Measurements from ENCODE around the gene UBE2D2.

The UBE2D2 gene

GRCh38 chr5:139642213-139642612 is 81.1 kb downstream of the UBE2D2 start:
- TF ChIP-seq ZFX (IDR thresholded peaks at IDR 0.05; ENCODE audit: borderline replicate concordance) (no peak), CTCF (IDR thresholded peaks at IDR 0.05) (no peak)
- no peak overlapping the region for H3K27ac ChIP-seq

- TF ChIP-seq ZFX (IDR thresholded peaks at IDR 0.05; ENCODE audit: borderline replicate concordance) (no peak), CTCF (IDR thresholded peaks at IDR 0.05) (no peak)
- no peak overlapping the region for H3K27ac ChIP-seq
These were observed 82.0 kb downstream of the UBE2D2 start for GRCh38 chr5:139642891-139643871.

DNA sequence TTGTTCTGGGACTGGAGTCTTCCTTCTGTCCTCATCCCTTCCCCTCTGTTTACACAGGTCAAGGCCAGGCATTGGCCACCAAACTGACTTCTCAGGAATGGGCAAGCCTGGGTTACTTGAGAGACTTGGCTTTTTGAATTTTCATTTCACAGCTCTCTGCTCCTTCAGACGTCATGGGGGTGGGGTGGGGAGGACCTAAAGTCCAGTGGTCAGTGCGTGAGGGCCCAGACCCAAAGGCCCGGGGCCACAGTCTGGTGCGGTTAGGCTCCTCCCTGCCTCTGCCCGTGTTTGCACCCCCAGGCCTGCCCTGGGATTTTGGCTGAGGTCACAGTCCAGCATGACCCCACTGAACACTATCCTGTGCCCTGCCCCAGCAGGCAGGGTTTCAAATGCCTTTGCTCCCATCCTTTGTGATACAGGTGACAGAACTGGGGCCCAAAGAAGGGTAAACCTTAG is 82.9 kb downstream of the UBE2D2 start:
- no peak overlapping the region for H3K27ac ChIP-seq
- TF ChIP-seq CTCF (IDR thresholded peaks at IDR 0.05) = no peak
- TF ChIP-seq ZFX (IDR thresholded peaks at IDR 0.05; ENCODE audit: borderline replicate concordance) = no peak

DNA sequence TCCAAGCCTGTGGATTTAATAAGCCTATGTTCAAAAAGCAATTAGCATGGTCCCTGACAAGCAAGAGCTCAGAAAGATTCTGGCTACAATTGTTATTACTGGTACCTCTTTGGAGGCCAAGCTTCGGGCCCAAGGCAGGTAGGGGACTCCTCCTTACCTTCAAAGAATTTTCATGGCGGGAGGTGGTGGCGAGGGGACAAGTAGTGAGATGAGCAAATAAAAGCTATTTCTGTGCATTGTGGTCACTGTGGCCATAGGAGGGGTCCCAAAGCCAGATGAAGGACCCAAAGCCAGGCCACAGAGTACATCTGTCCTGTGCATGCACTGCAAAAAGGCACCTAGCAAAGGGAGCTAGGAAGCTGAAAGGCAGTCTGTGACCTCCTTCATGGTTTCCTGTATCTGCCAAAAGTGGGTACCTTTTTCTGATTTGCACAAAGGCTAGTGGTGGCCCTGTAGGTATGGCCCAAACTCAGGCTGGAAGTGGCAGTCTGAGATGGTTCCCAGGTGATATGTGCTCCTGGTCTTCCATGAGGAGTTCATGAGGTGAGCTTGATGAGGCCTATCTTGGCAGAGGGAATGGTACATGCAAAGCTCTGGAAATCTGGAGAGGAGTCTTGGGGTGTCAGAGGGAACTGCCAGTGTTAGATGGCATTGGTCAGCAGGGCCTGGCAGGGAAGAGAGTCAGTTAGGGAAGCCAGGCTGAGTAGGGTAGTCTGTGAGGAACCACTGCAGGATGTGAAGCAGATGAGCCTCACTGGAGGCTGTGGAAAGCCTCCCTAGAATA is 83.7 kb downstream of the UBE2D2 start:
- no peak for TF ChIP-seq CTCF (IDR thresholded peaks at IDR 0.05)
- TF ChIP-seq ZFX (IDR thresholded peaks at IDR 0.05; ENCODE audit: borderline replicate concordance) = no peak
- no peak overlapping the region for H3K27ac ChIP-seq

- no peak overlapping the region for H3K27ac ChIP-seq
- TF ChIP-seq CTCF (IDR thresholded peaks at IDR 0.05) (no peak), ZFX (IDR thresholded peaks at IDR 0.05; ENCODE audit: borderline replicate concordance) (no peak)
These were observed 84.3 kb downstream of the UBE2D2 start for GRCh38 chr5:139645430-139645871.

- H3K27ac ChIP-seq = no peak overlapping the region
- TF ChIP-seq ZFX (IDR thresholded peaks at IDR 0.05; ENCODE audit: borderline replicate concordance) = no peak
- no peak for TF ChIP-seq CTCF (IDR thresholded peaks at IDR 0.05)
These were observed 85.0 kb downstream of the UBE2D2 start for GRCh38 chr5:139646111-139646510.
